Adrenal gland (tissue), 5 donors: Measurements from ENCODE around the gene BRF1.

ENCODE experiments used
- CTCF ChIP-seq, 6 experiments: fragments of 450-650 bp in 4 of 6; fragments of 200-600 bp in 2 of 6; sonication (generic) in 1 of 6; IDR thresholded peaks; 1 replicate in 5 of 6; 2 replicates in 1 of 6; pipeline versions ENCODE4 v1.5.1 to v1.8.0; 2016 to 2021; ENCODE audit warnings: antibody characterized with exemption in 6 of 6, mild to moderate bottlenecking in 2 of 6, moderate library complexity in 1 of 6
- POLR2A ChIP-seq, 2 donors: fragments of 450-650 bp; IDR thresholded peaks; one replicate each; pipeline ENCODE4 v1.6.1; 2017; ENCODE audit warnings: antibody characterized with exemption in 2 of 2, mild to moderate bottlenecking in 2 of 2, moderate library complexity in 1 of 2
- donor health status: DM: no; HTN: no; CAD: no.

- TF ChIP-seq CTCF (IDR thresholded peaks at IDR 0.05) (no peak), POLR2A (IDR thresholded peaks at IDR 0.05) (no peak)
Measured at GRCh38 chr14:105309371-105309770, 8.6 kb upstream of the BRF1 start.
